ENCODE data around the gene GRID1. TPM values are rescaled to one million over a fixed set of nuclear protein-coding genes. Genes with fewer than 3 reads are reported as not detected.

GRID1 gene
- total and polyA plus RNA-seq, 9 of the 15 experiments (the other 6 are each of a cell fraction or from before 2014, with no cell fraction given): 0.01 to 7.2 (median 1.2) TPM

GRCh38 chr10:86062647-86063145 is 303.9 kb downstream of the GRID1 start:
- intact Hi-C loops (cut with micrococcal nuclease): no loop called here
- Histone ChIP-seq H3K4me3 (no peak overlapping the region), H3K4me1 (replicated peaks in 1 of 2; ENCODE audit: control insufficient read depth in 2 of 2, insufficient read depth in 2 of 2, low read length in 2 of 2) (no peaks in the 10 kb centered on the region), H3K27ac (ENCODE audit: extremely low read depth, low read depth, low read length) (no peak overlapping the region), H2AFZ (ENCODE audit: low read depth, low read length) (no peak overlapping the region), H3K79me2 (ENCODE audit: control insufficient read depth, insufficient read depth, low read length) (no peaks in the 10 kb centered on the region), H3K4me2 (ENCODE audit: insufficient read depth, low read length) (no peak overlapping the region), H3K36me3 (ENCODE audit: control insufficient read depth, insufficient read depth, low read length) (no peaks in the 10 kb centered on the region), H3K9me1 (ENCODE audit: control insufficient read depth, insufficient read depth, low read length) (no peaks in the 10 kb centered on the region), H3K9ac (ENCODE audit: insufficient read depth in 1 of 2, low read depth in 2 of 2, low read length in 2 of 2) (no peak overlapping the region), H3K9me3 (replicated peaks; ENCODE audit: control insufficient read depth, insufficient read depth, low read depth, low read length) (no peaks in the 10 kb centered on the region), H4K20me1 (replicated peaks; ENCODE audit: control insufficient read depth, insufficient read depth, low read length) (no peaks in the 10 kb centered on the region), H3K27me3 (ENCODE audit: control insufficient read depth in 2 of 2, insufficient read depth in 2 of 2, low read length in 2 of 2) (peaks cover 6 to 58% of the 10 kb centered on the region in 2 experiments; a peak in 3 of 5 replicates)
- BruUV-seq (replicated peaks): no TSS peak
- ATAC-seq (no peak), FAIRE-seq (no peak), DNase-seq (ENCODE audit: extremely low read depth in 1 of 4, low spot score in 3 of 4) (no peak)
- CTCF ChIA-PET (ENCODE audit: low intra/inter-chr PET ratio): no interaction called here
- POLR2A ChIA-PET: no interaction called here
- no peak for TF ChIP-seq HNRNPL (IDR thresholded peaks at IDR 0.05; ENCODE audit: low read depth, low read length)
- no peak for TF ChIP-seq YBX1 (IDR thresholded peaks at IDR 0.05)
- TF ChIP-seq ZNF384 (IDR thresholded peaks at IDR 0.05; ENCODE audit: low read depth, low read length): no peak
- no peak for TF ChIP-seq HOMEZ (CRISPR knock-in tag; IDR thresholded peaks at IDR 0.05)
- no peak for TF ChIP-seq TARDBP (IDR thresholded peaks at IDR 0.05)
- TF ChIP-seq DNMT1 (IDR thresholded peaks at IDR 0.05): no peak
- TF ChIP-seq PRPF4 (IDR thresholded peaks at IDR 0.05; ENCODE audit: insufficient read depth, low read depth, low read length, poor library complexity, severe bottlenecking): no peak
- TF ChIP-seq ZBED1 (IDR thresholded peaks at IDR 0.05): no peak
- no peak for TF ChIP-seq MEF2A (IDR thresholded peaks at IDR 0.05; ENCODE audit: control insufficient read depth, low read depth, low read length)
- TF ChIP-seq PBX2 (CRISPR knock-in tag; IDR thresholded peaks at IDR 0.05; ENCODE audit: low read depth): no peak
- no peak for TF ChIP-seq PBX2 (tag; conservative IDR thresholded peaks at IDR 0.05; ENCODE audit: low read depth)
- no peak for TF ChIP-seq RBM22 (IDR thresholded peaks at IDR 0.05; ENCODE audit: low read depth, low read length, poor library complexity, severe bottlenecking)
- no peak for TF ChIP-seq ESRRA (IDR thresholded peaks at IDR 0.05; ENCODE audit: borderline replicate concordance, low read depth)
- WGBS (ENCODE audit: insufficient coverage, low coverage, missing lambda C conversion rate): 2% methylated on average over 5 of the region's 6 CpGs
- in situ Hi-C loops (cut with MboI): no loop called here
